ENCODE data around the gene MUC6. TPM values are rescaled to one million over a fixed set of nuclear protein-coding genes. Genes with fewer than 3 reads are reported as not detected.

MUC6 gene
- total and polyA plus RNA-seq, 3 donors from 2014 or later: 0.16 to 1.5 (median 0.19) TPM

DNA sequence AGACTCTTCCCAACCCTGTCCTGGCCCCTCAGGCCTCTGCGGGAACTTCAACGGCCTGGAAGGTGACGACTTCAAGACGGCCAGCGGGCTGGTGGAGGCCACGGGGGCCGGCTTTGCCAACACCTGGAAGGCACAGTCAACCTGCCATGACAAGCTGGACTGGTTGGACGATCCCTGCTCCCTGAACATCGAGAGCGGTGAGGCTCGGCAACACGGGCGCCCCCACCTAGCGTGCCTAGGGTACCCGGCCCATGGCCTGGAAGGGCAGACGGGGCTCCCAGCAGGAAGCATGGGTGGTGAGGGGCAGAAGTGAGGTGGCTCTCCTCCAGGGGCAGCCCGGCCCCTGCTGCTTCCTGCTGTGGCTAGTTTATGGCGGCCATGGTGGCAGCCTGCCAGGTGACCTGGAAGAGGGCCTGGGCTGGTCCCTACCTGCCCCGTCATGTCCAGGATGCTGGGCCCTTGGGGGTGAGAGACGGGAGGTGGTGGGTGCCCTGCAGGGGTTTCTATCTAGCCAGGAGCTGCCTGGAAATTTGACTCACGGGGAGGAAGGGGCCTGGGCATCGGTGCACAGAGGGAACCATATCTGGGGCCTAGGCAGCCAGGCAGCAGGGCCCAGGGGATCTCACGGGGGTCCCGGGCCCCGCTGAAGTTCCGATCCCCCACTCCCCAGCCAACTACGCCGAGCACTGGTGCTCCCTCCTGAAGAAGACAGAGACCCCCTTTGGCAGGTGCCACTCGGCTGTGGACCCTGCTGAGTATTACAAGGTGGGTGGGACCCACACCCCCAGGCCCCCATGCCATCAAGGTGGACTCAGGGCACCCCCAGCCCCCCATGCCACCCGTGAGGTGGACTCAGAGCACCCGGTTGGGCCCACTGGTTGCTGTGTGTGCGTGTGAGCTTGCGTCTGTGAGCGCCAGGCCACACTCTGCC lies 47.4 kb upstream of the MUC6 start:
- DNase-seq: no peak
- 89% methylated on average over 14 to 29 of the region's 34 CpGs for WGBS, 2 donors
- no peak overlapping the region for H3K27ac ChIP-seq
- no peak for TF ChIP-seq CTCF (IDR thresholded peaks at IDR 0.05)
- no peak for TF ChIP-seq POLR2A (IDR thresholded peaks at IDR 0.05)
- H3K4me1 ChIP-seq: no peaks in the 10 kb centered on the region
- no peak overlapping the region for H3K4me3 ChIP-seq
- intact Hi-C loops (cut with DNase I; ENCODE audit: low total_unique reads): no loop called here
- no peaks in the 10 kb centered on the region for H3K9me3 ChIP-seq
- no peaks in the 10 kb centered on the region for H3K27me3 ChIP-seq
- no peaks in the 10 kb centered on the region for H3K36me3 ChIP-seq (ENCODE audit: low read depth, missing control alignments)

DNA sequence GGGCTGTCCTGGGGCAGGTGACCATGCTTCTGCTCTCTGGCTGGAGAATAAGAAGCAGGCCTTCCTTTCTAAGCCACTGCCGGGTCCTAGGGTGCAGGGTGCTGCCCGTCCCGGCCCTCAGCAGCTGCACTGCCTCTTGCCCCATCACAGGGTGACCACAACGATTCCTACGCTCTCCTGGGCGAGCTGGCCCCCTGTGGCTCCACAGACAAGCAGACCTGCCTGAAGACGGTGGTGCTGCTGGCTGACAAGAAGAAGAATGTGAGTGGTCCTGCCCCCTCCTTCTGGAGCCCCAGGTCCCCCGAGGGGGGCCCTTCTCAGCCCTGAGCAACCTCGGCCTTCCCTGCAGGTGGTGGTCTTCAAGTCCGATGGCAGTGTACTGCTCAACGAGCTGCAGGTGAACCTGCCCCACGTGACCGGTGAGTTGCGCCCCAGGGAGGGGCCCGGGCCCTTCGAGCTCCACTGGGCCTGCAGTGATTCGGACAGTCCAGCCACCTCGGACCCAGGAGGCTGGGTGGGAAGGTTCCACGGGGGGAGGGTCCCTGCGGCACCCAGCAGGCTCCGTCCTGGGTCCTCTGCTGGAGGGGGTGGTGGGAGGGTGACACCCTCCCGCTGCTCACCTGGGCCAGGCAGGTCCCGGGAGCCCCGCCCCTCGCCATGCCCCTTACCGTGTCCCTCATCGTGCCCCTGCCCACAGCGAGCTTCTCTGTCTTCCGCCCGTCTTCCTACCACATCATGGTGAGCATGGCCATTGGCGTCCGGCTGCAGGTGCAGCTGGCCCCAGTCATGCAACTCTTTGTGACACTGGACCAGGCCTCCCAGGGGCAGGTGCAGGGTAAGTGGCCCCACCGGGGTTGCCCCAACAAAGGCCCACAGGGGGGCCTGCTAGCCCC lies 46.5 kb upstream of the MUC6 start:
- no peak for TF ChIP-seq CTCF (IDR thresholded peaks at IDR 0.05)
- TF ChIP-seq POLR2A (IDR thresholded peaks at IDR 0.05): no peak
- intact Hi-C loops (cut with DNase I; ENCODE audit: low total_unique reads): no loop called here
- Histone ChIP-seq H3K4me3 (no peak overlapping the region), H3K27ac (no peak overlapping the region), H3K36me3 (ENCODE audit: low read depth, missing control alignments) (no peaks in the 10 kb centered on the region), H3K4me1 (no peaks in the 10 kb centered on the region), H3K9me3 (no peaks in the 10 kb centered on the region), H3K27me3 (no peaks in the 10 kb centered on the region)
- DNase-seq: no peak
- WGBS, 2 donors: 82 to 88% methylated on average over 17 to 29 of the region's 33 CpGs

GRCh38 chr11:1082346-1082727 lies 45.8 kb upstream of the MUC6 start:
- Histone ChIP-seq H3K36me3 (ENCODE audit: low read depth, missing control alignments) (no peaks in the 10 kb centered on the region), H3K27ac (no peak overlapping the region), H3K9me3 (no peaks in the 10 kb centered on the region), H3K27me3 (no peaks in the 10 kb centered on the region), H3K4me3 (no peak overlapping the region), H3K4me1 (no peaks in the 10 kb centered on the region)
- intact Hi-C loops (cut with DNase I; ENCODE audit: low total_unique reads): no loop called here
- TF ChIP-seq POLR2A (IDR thresholded peaks at IDR 0.05) (no peak), CTCF (IDR thresholded peaks at IDR 0.05) (no peak)
- 89 to 100% methylated on average over 1 to 14 of the region's 14 CpGs for WGBS, 2 donors
- DNase-seq: no peak

GRCh38 chr11:1081601-1082311 lies 45.2 kb upstream of the MUC6 start:
- no peaks in the 10 kb centered on the region for H3K27me3 ChIP-seq
- H3K4me3 ChIP-seq: no peak overlapping the region
- no peak for DNase-seq
- H3K27ac ChIP-seq: no peak overlapping the region
- no peaks in the 10 kb centered on the region for H3K36me3 ChIP-seq (ENCODE audit: low read depth, missing control alignments)
- 65 to 84% methylated on average over 6 to 32 of the region's 33 CpGs for WGBS, 2 donors
- H3K9me3 ChIP-seq: no peaks in the 10 kb centered on the region
- intact Hi-C loops (cut with DNase I; ENCODE audit: low total_unique reads): no loop called here
- H3K4me1 ChIP-seq: no peaks in the 10 kb centered on the region
- TF ChIP-seq CTCF (IDR thresholded peaks at IDR 0.05) (no peak), POLR2A (IDR thresholded peaks at IDR 0.05) (no peak)

Data from testis (tissue), 3 donors.